ENCODE measurements around the gene CHI3L1.

DNA sequence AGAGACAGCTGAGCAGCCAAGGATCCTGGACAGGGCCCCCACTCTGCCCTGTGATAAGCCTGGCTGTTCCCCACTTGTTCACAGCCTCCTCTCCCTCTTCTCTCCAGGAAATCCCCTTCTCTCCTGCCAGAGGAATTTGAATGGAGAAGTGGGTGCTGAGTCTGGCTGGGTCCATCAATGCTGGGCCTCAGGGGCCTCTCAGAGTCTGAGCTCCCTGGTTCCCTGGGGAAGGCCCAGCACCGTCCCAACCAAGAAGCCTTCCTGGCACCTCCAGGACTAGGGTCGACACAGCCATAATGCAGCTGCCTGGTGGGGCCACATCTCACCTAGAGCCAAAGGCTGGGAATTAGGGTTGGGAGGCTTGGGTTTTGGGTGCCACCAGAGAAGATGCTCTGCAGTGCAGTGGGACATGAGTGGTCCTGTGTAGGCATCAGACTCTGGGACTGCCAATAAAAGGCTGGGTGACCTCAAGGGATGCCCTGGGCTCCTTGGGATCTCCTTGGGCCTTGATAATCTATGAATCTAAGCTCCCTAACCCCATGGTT lies 13.4 kb downstream of the CHI3L1 start:
- no peak for TF ChIP-seq SUZ12 (IDR thresholded peaks at IDR 0.05; ENCODE audit: extremely low read depth, insufficient read depth, insufficient read length)
- no peak for TF ChIP-seq ZNF274 (IDR thresholded peaks at IDR 0.05; ENCODE audit: low read depth, low read length)
